Spinal cord (tissue), 10 donors: ENCODE results near the gene ANKS4B. TPM values are rescaled to one million over a fixed set of nuclear protein-coding genes. Genes with fewer than 3 reads are reported as not detected.
"Not testable (repeated sequence)": the region's sequence is repeated elsewhere in the genome, so short reads cannot be mapped to it uniquely, and the experiment has no call there.

ENCODE experiments used
- DNase-seq, 6 donors: peaks; one replicate each; pipeline versions ENCODE4 v3.0.0 to v3.0.0-alpha.2; 2013 to 2015; ENCODE audit warnings: low spot score in 6 of 6, low read depth in 4 of 6
- H3K27ac ChIP-seq: one replicate; pipeline ENCODE4 v1.5.1; 2013; ENCODE audit warnings: low read depth, low read length, control low read depth
- H3K27me3 ChIP-seq: one replicate; pipeline ENCODE4 v1.6.1; 2013; ENCODE audit warnings: low read length; ENCODE audit not compliant: control insufficient read depth, insufficient read depth
- H3K36me3 ChIP-seq: one replicate; pipeline ENCODE4 v1.6.1; 2013; ENCODE audit warnings: low read length; ENCODE audit not compliant: control insufficient read depth, insufficient read depth
- H3K4me1 ChIP-seq: one replicate; pipeline ENCODE4 v1.6.1; 2013; ENCODE audit warnings: low read length; ENCODE audit not compliant: control insufficient read depth, insufficient read depth
- H3K4me3 ChIP-seq: one replicate; pipeline ENCODE4 v1.5.1; 2013; ENCODE audit warnings: low read depth, low read length, control low read depth
- H3K9me3 ChIP-seq: one replicate; pipeline ENCODE4 v1.6.1; 2013; ENCODE audit warnings: low read length; ENCODE audit not compliant: control insufficient read depth, insufficient read depth
- WGBS: methylation state at CpG from one replicate; pipeline ENCODE4 v1.1.5; 2013; ENCODE audit warnings: missing lambda C conversion rate; ENCODE audit not compliant: insufficient coverage; 5-methylcytosine and 5-hydroxymethylcytosine counted together
- polyA plus RNA-seq, 2 donors: library from polyadenylated mRNA; unstranded; fragments of 120-200 nt; gene quantifications; one replicate each; pipeline ENCODE4 v1.2.1, GENCODE V29; 2013; ENCODE audit not compliant: insufficient read length in 2 of 2
- total RNA-seq, 2 donors: library from RNA; depleted of rRNA in 1 of 2; stranded (reverse); fragments of 120-200 nt in 1 of 2; fragments of >200 nt in 1 of 2; gene quantifications; one replicate each; pipeline versions ENCODE4 v1.2.3 to v1.2.4, GENCODE V29; 2013 to 2014
- donor health status: healthy.

Gene ANKS4B
- total and polyA plus RNA-seq, 4 donors, result 0.11 to 0.16 (median 0.11) TPM; not detected in 1

DNA sequence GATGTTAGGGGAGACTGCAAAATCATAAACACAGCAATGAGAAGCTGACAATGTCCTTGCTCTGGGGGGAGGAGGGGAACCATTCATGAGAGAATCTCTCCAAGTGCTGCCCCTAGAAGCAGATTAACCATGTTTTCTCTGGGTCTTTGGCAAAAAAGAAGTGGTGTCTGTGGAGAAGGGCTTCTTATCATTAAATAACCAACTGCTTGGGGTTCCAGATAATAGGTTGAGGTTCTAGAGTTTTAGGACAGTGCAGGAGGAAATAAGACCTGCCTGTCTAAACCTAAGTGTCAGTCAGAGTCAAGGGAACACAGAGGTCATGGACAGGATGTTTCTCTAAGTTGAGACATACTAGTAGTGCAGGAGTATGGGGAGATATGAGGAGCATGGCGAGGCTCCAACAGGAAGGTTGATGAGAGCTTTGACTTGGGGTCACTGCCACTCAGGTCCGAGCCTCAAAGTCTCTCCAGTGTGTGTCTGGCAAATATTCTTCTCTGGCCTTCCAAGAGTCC lies 5.1 kb upstream of the ANKS4B start:
- 90% methylated on average over 2 of the region's 2 CpGs for WGBS
- H3K27ac ChIP-seq, result no peak overlapping the region

DNA sequence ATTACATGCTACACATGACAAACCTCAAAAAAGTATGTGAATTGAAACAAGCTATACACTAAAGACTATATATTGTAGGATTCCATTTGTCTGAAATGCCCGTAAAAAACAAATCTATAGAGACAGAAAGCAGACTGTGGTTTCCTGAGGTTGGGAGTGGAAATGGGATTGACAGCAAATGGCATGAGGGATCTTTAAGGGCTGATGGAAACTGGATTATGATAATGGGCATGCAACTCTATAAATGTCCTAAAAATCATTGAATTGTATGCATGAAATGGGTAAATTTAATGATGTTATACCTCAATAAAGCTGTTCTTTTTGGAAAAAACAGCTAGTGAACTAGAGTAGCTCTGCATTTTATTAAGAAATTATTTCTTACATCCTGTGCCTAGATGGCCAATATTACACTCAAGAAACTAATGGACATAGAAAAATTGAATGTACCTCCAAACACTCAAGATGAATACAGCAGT lies 416 bp upstream of the ANKS4B start:
- Histone ChIP-seq H3K4me3 (no peak overlapping the region), H3K4me1 (no peaks in the 10 kb centered on the region), H3K27ac (no peak overlapping the region), H3K9me3 (no peaks in the 10 kb centered on the region), H3K27me3 (no peaks in the 10 kb centered on the region), H3K36me3 (no peaks in the 10 kb centered on the region)
- DNase-seq, result no peak
- no CpG with 5 or more reads among the region's 1 CpG for WGBS

More for the DNA sequence above, 5.1 kb upstream of the ANKS4B start:
- H3K4me3 ChIP-seq, result no peak overlapping the region
- no peaks in the 10 kb centered on the region for H3K36me3 ChIP-seq
- no peak for DNase-seq
- H3K4me1 ChIP-seq, result no peaks in the 10 kb centered on the region
- no peaks in the 10 kb centered on the region for H3K9me3 ChIP-seq
- H3K27me3 ChIP-seq, result no peaks in the 10 kb centered on the region

DNA sequence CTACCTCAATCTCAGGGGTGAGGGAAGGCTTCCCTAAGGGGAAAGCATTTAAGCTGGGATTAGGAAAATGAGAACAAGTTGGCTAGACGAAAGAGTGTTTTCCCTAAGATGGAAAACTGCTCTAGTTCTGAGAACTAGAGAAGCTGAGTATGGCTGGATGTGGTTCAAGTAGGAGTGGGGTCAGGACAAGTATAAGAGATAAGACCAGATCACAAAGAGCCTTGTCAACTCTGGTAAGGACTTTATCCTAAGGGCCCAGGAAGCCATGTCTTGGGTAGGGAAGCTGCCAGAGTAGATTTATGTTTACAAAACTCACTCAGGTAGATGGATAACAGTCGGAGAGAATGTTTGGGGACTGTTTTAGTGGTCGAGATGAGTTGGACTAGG lies 1.7 kb downstream of the ANKS4B start:
- Histone ChIP-seq H3K27ac (no peak overlapping the region), H3K36me3 (no peaks in the 10 kb centered on the region), H3K4me1 (no peaks in the 10 kb centered on the region), H3K4me3 (no peak overlapping the region), H3K27me3 (no peaks in the 10 kb centered on the region), H3K9me3 (no peaks in the 10 kb centered on the region)
- no peak for DNase-seq
- WGBS, result 94% methylated on average over 3 of the region's 3 CpGs

DNA sequence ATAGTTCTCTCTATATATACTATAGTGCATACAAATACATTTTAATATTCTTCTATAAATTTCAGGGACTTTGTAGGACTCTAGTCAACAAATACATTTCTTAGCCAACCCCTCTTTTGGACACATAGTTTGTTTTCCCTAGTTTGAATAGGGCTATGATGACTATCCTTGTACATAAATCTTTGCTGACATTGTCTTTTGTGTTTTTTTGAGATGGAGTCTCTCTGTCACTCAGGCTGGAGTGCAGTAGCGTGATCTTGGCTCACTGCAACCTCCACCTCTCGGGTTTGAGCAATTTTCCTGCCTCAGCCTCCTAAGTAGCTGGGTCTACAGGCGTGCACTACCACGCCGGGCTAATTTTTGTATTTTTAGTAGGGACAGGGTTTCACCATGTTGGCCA lies 3.3 kb downstream of the ANKS4B start:
- Histone ChIP-seq H3K4me3 (no peak overlapping the region), H3K4me1 (no peaks in the 10 kb centered on the region), H3K9me3 (no peaks in the 10 kb centered on the region), H3K27me3 (no peaks in the 10 kb centered on the region), H3K36me3 (no peaks in the 10 kb centered on the region), H3K27ac (no peak overlapping the region)
- whole genome bisulfite sequencing, result 66% methylated on average over 2 of the region's 5 CpGs
- DNase-seq, result no peak

- no peak for DNase-seq
- no CpG with 5 or more reads among the region's 4 CpGs for WGBS
- no peaks in the 10 kb centered on the region for H3K36me3 ChIP-seq
- H3K4me1 ChIP-seq, result no peaks in the 10 kb centered on the region
- H3K27me3 ChIP-seq, result no peaks in the 10 kb centered on the region
- H3K4me3 ChIP-seq, result no peak overlapping the region
- no peak overlapping the region for H3K27ac ChIP-seq
- no peaks in the 10 kb centered on the region for H3K9me3 ChIP-seq
Observed at GRCh38 chr16:21239646-21240045, 6.1 kb downstream of the ANKS4B start.

DNA sequence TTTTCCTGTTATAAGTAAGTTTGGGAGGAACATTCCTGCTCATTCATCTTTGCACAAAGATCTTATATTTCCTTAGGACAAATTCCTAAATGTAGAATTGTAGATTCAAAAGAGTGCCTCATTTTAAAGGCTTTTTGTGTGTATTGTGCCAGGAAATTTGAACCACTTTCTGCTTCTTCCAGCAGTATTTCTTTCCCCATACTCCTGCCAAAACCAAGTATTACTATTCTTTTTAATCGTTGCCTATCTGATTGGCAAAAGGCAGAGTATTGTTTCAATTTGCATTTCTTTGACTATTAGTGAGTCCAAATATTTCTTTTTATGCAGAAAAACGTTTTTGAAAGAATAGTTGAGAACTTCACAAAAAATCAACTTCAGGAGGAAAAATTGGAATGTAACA lies 9.3 kb downstream of the ANKS4B start:
- no CpG with 5 or more reads among the region's 2 CpGs for WGBS

GRCh38 chr16:21244518-21245215 lies 11.2 kb downstream of the ANKS4B start:
- H3K4me3 ChIP-seq, result no peak overlapping the region
- WGBS, result 100% methylated on average over 1 of the region's 7 CpGs
- DNase-seq, result peak in 1 of 6 donors; percentile 83

More for the DNA sequence above, 9.3 kb downstream of the ANKS4B start:
- no peak overlapping the region for H3K4me3 ChIP-seq
- H3K9me3 ChIP-seq, result no peaks in the 10 kb centered on the region
- DNase-seq, result peak in 1 of 6 donors; percentile 42
- H3K36me3 ChIP-seq, result no peaks in the 10 kb centered on the region
- H3K27me3 ChIP-seq, result no peaks in the 10 kb centered on the region
- no peaks in the 10 kb centered on the region for H3K4me1 ChIP-seq
- H3K27ac ChIP-seq, result no peak overlapping the region

DNA sequence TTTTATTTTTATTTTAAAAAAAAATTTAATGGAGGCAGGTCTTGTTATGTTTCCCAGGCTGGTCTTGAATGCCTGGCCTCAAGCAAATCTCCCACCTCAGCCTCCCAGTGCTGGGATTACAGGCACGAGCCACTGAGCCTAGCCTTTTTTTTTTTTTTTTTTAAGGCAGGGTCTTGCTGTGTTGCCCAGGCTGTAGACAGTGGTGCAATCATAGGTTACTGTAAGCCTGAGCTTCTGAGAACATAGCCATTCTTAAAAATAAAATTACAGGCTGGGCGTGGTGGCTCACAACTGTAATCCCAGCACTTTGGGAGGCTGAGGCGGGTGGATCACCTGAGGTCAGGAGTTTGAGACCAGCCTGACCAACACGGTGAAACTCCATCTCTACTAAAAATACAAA lies 14.7 kb downstream of the ANKS4B start:
- H3K9me3 ChIP-seq, H3K36me3 ChIP-seq, H3K27me3 ChIP-seq, DNase-seq, H3K4me3 ChIP-seq, H3K4me1 ChIP-seq, H3K27ac ChIP-seq: not testable (repeated sequence)
- WGBS, result no CpG with 5 or more reads among the region's 4 CpGs

More at GRCh38 chr16:21244518-21245215, 11.2 kb downstream of the ANKS4B start:
- H3K9me3 ChIP-seq, result no peaks in the 10 kb centered on the region
- no peaks in the 10 kb centered on the region for H3K4me1 ChIP-seq
- no peaks in the 10 kb centered on the region for H3K36me3 ChIP-seq
- H3K27me3 ChIP-seq, result no peaks in the 10 kb centered on the region
- no peak overlapping the region for H3K27ac ChIP-seq

GRCh38 chr16:21250072-21250923 lies 16.8 kb downstream of the ANKS4B start:
- H3K9me3 ChIP-seq, result no peaks in the 10 kb centered on the region
- no peaks in the 10 kb centered on the region for H3K27me3 ChIP-seq
- DNase-seq, result no peak
- WGBS, result 92% methylated on average over 11 of the region's 15 CpGs
- no peak overlapping the region for H3K27ac ChIP-seq
- no peaks in the 10 kb centered on the region for H3K4me1 ChIP-seq
- H3K4me3 ChIP-seq, result no peak overlapping the region
- no peaks in the 10 kb centered on the region for H3K36me3 ChIP-seq
